RKO (cell line): ENCODE results near the gene TNK2.
A peak's percentile ranks its signal among the peaks of the same experiment; 100 is the strongest.
"Not testable (repeated sequence)": the region's sequence is repeated elsewhere in the genome, so short reads cannot be mapped to it uniquely, and the experiment has no call there.

ENCODE experiments used
- DNase-seq: peaks from one replicate; pipeline ENCODE4 v3.0.0-alpha.2; 2016; ENCODE audit warnings: low spot score

TNK2 gene

DNA sequence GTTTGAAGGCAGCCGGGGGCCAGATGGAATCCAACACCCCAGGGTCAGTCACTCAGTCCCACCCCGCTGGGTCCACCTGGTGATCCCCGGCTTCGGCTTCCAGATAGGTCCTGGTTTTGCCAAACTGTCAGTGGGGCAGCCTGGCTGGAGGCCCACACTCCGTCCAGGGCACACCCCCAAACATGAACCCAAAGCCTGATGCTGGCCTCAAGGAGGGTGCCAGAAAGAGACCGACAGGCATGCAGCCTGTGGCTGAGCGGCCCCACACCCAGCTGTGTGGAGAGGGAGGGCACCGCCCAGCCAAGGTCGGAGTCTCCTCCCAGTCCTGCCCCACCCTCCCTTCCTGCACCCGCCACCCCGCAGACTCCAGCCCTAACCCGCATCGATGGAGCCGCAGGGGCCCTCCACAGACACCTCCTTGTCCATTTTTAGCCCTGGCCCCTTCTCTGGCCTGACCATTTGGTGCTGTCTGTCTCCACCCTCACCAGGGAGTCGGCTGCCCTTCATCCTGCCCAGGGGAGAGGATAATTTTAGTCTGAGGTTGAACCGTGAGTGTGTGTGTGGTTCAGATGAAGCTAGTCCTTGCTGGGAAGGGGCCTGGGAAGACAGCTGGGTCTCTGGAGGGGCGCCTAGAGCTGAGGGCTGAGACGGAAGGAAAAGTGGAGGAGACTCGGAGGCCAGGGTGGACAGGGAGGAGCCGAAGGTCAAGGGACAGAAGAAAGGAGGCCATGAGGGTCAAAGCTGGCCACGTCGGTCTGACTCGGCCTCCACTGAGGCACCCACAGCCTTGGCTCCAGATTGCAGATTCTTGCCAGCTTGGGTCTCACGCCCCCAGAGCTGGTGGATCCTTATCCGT, 23.1 kb downstream of the TNK2 start:
- no peak for DNase-seq

DNA sequence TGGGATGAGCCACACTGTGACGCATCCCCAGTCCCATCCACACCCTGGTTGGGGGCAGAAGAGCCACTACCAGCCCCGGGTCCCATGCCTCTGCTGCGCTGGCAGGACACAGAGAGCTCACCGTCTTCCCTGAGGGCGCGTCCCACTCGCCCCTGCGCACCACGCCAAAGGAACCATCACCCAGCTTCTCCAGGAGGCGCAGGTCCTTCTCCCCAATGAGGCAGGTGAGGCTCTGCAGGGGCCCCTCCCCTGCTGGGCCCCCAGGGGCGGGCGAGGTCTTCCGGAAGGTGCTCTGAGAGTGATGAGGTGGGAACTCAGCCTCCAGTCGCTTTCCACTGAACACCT, 23.7 kb downstream of the TNK2 start:
- DNase-seq, result no peak

DNA sequence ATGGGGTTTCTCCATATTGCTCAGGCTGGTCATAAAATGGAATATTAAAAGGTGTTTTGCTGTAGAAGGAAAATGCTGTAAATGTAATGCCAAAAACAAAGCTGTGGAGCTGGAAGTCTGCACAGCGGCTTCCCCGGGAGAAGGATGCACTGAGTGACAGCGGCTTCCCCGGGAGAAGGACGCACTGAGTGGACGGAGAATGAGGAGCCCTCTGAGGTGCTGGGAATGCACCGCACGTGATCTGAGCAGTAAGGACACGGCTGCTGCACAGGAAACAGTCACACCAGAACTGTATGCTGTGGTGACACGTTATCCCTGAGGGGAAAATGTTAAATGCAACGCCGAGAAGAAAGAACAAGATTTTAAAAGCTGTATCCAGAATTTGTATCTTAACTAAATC, 24.6 kb downstream of the TNK2 start:
- DNase-seq, result no peak

DNA sequence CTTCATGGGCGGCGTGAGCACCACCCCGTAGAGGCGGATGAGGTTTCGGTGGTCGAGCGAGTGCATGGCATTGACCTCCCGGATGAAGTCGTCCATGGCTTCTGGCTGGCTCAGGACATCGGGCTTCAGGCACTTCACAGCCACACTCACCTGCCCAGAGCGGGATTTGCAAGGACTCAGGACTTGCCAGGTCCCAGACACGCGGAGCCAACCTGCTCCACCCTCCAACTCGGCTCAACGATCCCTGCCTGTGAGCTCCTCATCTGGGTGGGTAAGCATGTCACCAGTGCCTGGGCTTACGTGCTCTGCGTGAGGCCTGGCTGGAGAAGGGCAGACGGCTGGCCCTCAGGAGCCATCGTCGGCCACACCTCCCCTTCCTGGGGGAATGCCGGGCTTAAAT, 25.2 kb downstream of the TNK2 start:
- no peak for DNase-seq

DNA sequence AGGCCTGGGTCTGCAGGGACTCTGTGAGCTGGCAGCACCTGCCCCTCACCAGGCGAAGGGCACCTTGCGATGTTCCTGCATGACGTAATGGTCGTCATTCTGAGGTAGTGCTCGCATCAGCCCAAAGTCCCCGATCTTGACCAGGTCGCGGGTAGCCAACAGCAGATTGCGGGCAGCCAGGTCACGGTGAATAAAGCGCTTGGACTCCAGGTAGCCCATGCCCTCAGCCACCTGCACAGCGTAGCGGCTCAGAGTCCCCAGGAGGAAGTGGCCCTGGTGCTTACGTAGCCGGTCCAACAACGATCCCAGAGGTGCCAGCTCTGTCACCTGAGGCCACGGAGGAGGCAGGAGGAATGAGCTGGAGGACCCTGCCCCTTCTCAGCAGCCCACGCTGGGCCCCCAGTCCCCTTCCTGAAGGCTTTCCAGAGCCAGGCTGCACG, 26.3 kb downstream of the TNK2 start:
- no peak for DNase-seq

DNA sequence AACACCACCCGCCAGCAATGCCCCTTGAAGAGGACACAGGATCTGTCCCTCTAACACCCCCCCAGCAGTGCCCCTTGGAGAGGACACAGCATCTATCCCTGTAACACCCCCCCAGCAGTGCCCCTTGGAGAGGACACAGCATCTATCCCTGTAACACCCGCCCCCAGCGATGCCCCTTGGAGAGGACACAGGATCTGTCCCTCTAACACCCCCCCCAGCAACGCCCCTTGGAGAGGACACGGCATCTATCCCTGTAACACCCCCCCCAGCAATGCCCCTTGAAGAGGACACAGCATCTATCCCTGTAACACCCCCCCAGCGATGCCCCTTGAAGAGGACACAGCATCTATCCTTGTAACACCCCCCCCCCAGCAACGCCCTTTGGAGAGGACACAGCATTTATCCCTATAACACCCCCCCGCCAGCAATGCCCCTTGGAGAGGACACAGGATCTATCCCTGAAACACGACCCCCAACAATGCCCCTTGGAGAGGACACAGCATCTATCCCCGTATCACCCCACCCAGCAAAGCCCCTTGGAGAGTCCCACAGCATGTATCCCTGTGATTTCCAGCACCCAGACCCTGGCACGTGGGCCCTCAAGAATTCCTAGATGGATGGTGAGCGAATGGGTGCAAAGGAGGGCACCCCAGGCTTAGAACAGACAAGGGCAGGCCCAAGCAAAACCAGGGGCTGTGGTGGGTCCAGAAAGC, 26.9 kb downstream of the TNK2 start:
- DNase-seq, result no peak

DNA sequence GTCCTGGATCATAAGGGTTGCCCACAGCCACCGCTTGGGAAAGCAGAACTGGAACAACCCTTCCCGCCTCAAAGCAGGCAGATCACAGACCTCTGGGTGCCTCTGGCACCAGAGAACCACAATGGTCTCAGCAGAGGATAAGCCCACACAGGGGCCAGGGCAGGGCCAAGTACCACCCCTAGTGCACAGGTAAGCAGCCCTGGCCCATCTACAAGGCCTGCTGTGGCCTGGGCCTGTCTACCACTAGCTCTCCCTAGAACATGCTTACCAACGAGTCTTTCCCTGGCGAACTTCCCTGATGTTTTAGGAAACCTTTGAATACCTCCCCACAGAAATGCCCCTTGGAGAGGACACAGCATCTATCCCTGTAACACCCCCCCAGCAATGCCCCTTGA, 28.3 kb downstream of the TNK2 start:
- DNase-seq, result no peak

DNA sequence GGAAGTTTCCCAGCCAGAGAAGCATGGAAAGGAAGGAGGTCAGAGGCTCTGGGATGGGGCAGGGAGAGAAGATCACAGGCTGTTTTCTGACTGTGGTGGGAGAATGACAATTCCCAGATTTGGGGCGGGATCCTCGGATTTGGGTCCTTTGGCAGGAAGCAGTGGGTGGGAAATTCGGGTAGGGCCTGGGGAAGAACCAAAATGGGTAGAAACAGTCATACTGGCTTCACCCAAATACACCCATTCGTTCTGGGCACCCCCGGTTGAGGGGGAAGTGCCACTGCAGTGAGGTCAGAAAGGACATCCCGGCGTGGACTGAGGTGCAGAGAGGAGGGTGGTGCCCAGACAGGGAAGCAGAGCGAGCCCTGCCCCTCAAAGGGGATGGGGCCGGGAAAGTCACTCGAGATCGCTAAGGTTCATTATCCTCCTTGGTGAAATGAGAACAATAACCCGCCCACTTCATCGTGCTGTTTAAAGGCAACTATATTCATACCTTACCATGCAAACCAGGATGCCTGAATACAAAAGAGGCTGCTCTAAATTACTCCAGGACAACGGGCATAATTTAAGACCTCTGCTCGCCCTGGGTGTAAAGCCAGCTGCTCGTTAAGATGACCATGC, 28.8 kb downstream of the TNK2 start:
- DNase-seq, result no peak

DNA sequence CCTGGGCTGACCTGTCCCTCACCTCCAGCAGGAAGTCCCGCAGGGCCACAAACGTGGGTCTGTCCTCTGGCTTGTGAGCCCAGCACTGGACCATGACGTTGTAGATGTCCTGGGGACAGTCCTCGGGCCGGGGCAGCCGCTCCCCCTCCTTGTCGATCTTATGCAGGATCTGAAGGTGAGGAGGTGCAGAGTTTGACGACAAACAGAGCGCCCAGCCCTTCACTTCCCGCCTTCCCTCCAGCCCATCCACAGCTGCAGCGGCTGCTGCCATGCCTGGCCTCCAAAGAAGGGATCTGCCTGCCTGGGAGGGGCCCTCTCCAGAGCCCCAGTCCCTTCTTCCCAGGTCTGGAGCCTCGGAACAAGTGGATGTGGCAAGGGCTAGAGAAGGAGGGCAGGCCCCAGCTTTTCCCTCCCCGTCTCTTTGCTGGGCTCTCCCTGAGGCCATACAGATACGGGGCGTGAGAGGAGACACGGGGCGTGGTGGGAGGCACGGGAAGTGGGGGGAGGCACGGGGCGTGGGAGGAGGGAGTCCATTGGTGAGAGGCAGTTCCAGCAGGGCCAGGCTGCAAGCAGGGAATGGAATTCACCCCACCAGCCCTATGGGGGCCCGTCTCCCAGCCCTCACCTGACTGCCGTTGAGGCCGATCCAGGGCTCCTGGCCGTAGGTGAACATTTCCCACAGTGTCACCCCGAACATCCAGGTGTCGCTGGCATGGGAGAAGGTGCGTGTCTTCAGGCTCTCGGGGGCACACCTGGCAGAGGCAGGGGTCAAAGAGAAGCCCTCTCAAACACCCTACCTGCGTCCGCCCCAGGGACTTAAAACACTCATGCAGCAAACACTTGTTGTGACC, 29.7 kb downstream of the TNK2 start:
- no peak for DNase-seq

DNA sequence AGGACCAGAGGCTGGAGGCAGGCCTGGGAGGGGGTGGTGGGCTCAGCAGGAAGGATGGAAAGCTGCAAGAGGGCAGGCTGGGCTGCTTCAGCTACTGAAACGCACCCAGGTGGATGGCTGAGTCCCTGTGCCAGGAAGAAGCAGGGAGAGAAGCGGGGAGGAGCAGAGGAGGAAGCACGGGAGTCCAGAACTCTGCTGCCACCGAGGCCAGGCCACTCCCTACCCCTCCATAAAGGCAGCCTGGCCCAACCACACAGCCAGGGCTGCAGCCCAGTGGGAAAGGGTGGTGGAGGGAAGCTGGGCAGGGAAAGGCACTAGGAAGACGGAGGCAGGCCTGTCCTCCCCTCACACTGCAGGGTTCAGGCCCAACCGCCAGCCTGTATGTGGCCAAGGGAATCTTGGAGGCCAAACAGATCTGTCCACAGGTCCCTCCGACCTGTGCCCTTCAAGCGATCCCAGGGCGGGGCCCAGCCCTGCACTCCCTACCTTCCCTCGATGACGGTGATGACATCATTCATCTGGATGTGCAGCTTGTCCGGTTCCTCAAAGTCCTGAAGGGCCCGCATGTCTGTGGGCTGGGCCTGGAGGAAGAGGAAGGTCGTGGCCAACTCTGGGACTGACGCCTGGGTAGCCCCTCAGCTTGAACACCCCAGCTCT, 30.5 kb downstream of the TNK2 start:
- DNase-seq, result no peak

DNA sequence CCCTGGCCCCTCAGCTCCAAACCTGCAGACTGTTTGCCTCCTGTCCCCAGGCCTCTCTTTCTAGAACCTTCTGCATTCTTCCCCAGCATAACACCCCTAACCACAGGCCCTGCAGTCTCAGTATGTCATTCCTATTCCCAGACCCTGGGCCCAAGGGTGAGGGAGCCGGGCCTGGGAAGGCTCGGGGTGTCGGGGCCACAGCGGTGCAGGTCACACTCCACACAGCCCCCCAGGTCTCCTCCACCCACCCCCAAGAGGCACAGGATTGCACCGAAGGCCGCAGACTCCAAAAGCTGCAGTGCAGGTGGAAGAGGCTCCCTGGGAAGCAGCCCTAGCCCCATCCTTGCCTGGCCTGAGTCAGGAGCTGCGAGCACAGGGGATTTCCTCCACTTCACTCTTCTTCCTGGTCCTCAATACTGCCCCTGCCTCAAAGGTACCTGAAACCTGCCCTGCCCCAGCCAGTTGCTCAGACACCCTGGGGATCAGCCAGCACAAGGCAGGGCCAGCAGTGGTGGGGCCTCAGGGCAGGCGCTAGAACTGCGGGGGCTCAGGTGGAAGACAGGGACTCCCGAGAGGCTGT, 31.1 kb downstream of the TNK2 start:
- no peak for DNase-seq

DNA sequence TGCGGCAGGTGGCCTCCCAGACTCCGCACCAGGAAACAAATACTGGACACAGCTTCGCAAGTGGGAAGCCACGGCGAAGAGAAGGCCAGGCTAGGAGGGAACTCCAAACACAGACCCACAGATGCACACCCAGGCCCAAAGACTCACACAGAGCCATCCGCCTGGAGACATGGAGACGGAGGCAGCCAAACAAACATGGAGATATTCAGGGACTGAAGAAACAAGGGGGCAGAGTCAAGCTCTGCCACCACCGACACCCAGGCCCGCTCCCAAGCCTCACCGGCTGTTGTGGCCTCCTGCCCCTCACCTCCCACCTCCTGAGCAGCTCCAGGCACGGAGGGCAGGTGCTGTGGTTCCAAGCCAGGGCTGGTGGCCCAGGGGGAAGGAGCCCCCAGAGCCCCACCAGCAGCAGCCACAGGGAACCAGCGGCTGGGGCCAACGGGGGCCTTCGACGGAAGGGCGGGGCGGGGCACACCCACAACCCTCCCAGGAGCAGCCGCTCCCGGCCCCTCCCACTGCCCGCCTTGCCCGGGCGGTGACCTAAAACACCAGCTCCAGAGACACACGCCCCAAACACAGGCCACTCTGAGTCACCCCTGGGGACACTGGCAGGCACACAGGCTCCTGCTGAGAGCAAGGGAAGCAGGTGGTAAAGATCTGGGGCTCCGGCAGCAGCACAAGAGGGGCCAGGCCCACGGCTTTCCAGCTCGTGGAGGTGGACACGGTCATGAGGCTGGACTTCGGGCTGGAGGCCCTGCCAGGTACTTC, 31.9 kb downstream of the TNK2 start:
- DNase-seq, result peak; percentile 11

DNA sequence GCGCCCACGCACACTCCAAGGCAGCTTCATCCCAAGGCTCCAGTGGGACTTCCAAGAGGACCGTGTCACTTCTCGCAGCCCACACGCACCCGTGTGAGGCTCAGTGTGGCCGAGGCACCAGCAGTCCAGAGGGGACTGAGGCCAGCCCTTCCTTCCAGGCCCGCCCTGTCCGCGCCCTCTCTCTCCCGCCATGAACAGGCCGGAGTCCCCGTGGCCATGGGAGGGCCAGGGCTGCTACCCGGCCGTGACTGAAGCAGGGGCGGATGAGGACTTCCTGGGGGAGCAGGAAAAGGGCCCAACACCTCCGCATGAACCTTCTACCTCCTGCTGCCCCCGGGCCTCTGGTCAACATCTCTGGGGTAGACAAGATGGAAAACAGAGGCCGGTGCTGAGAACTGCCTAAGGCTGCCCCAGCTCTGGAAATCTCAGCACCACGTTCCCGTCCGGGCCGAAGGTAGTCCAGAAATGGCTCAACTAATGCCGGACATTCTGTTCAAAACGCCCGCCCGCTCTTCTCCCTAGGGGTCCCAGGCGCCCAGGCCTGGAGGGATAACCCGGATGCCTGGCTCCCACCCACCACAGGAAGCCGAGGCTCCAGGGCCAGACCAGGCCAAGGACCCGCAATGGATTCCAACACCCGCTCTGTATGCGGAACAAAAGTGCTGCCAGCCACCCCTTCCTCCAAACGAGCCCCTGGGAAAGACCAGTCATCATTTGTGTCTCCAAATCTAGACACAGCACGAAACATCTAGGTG, 32.7 kb downstream of the TNK2 start:
- no peak for DNase-seq

DNA sequence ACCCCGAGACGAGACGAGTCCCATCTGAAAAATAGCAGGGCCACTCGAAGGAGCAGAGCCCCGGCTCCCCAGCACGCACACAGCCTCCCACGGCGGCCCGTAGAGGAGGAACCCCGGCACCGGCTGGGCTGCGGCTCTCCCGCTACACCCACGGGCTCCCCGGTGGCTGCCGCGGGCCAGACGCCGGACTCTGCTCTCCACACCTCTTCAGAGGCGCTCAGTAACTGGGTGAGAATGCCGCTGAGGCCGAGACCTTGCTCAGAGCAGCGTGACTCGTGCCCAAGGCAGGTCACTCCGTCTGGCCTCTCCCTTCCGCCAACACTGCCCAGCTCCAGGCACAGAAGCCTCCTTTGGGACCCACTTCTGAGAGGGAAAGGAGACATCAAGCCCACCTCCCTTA, 34.4 kb downstream of the TNK2 start:
- DNase-seq, result peak; percentile 54

DNA sequence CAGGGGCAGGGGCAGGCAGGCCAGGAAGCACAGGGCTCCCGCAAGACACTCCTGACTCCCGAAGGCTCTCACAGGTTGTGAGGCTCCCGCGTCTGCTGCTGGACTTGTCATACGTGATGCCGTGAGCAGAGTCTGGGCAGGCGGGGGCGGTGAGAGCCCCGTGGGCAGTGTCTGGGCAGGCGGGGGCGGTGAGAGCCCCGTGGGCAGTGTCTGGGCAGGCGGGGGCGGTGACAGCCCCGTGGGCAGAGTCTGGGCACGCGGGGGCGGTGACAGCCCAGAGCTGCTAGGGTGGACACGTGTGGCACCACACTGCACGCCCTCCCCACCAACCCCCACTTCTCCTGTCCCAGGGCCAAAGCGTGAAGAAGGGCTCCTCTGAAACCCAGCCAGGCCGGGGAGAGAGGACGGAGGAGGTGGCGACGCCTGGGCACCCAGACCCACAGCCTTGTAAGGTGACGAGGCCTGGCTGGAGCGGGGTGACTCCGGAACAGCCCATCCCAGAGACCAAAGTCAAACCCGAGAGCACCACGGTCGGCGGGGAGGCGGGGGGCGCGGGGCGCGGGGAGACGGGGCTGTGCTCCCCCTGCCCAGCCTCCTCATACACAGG, 35.0 kb downstream of the TNK2 start:
- no peak for DNase-seq

DNA sequence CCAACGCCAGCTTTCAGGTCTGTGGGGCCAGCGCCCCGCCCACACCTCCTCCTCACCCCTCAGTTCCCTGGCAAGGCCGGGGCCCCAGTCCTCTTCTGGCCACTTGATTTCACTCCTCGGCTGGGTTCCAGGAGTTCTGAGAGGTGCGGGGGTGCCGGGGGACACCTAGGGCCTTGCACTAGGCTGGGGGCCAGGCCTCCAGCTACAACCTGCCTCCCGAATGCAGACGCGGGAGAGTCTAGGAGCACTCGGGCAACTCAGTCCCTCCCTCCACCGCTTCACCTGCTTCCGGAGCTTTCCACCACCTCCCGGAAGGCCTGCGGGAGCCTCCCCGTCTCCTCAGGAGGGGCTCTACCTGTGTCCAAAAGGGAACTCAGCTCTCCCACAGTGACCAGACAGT, 35.6 kb downstream of the TNK2 start:
- DNase-seq, result no peak

DNA sequence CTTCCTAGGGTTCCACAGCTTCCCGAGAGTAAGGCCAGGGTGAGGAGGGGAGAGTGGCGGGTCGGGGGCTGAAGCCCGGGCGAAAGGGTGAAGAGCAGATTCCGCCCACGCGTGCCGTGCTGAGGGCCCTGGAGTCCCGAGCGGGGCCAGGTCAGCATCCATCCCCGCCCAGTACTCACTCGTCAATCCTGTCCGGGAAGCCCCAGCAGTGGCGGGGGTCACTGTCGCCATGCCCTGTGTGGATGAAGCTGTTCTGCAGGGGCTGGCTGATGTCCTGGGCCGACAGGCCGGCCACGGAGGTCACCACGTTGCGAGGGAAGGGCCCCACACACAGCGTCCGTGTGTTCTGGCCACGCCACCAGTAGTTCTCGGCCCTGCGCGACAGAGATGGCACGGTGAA, 36.3 kb downstream of the TNK2 start:
- no peak for DNase-seq

DNA sequence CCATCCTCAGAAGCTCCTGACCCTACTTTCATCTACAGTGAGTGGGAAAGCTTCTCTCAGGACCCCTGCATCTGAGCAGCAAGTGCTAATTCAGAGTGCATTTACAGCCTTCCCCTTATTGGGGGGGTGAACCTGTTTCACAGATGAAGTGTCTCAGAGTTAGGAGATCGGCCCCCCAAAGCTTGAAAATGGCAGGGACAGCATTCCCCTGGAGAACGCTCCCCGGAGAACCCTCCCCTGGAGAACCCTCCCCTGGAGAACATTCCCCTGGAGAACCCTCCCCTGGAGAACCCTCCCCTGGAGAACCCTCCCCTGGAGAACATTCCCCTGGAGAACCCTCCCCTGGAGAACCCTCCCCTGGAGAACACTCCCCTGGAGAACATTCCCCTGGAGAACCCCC, 36.7 kb downstream of the TNK2 start:
- DNase-seq, result not testable (repeated sequence)

DNA sequence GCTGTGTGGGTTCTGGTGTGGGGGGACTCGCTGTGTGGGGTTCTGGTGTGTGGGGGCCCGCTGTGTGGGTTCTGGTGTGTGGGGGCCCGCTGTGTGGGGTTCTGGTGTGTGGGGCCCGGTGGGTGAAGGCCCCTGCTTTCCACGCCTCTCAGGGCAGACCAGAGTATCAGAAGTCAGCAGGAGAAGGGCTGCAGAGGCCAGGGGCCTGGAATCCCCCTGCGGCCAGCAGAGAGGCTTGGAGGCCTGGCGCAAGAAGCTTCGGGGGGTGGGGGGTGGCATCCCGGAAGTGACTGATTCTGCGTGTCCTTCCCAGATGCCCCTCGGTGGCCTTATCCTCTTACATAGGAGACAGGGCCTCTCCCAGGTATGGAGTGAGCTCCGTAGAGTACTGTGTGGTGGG, 37.4 kb downstream of the TNK2 start:
- no peak for DNase-seq
